B cell (primary cell): Measurements from ENCODE around the gene CATSPER1. TPM values are rescaled to one million over a fixed set of nuclear protein-coding genes. Genes with fewer than 3 reads are reported as not detected.

Experiments
- ATAC-seq: fragments of 200-7000 bp; cut with Tn5 transposase; one replicate; pipeline ENCODE4 v1.10.0; 2021; ENCODE audit warnings: low read depth, mild to moderate bottlenecking, moderate number of reproducible peaks, moderate library complexity
- CTCF ChIA-PET: fragments of 350-600 bp; sonication (Branson Sonifier 250); formaldehyde crosslinking; loops from one replicate; lab custom pipeline; 2021; ENCODE audit warnings: antibody characterized with exemption, inconsistent platforms; lab: Charles Lee
- POLR2A ChIA-PET: fragments of 350-600 bp; sonication (Branson Sonifier 250); formaldehyde crosslinking; loops from one replicate; lab custom pipeline; 2021; ENCODE audit warnings: antibody characterized with exemption; lab: Charles Lee
- DNase-seq: peaks from one replicate; pipeline ENCODE4 v3.0.0; 2013
- H2AFZ ChIP-seq: 2 replicates; pipeline ENCODE4 v1.6.1; 2012; ENCODE audit warnings: mild to moderate bottlenecking, low read depth, low read length; ENCODE audit not compliant: insufficient read depth, poor library complexity, severe bottlenecking
- H3K27ac ChIP-seq, 2 donors: 1 replicate in 1 of 2; 2 replicates in 1 of 2; pipeline ENCODE4 v1.5.1; 2012 to 2013; ENCODE audit warnings: low read length in 2 of 2, mild to moderate bottlenecking in 2 of 2, moderate library complexity in 1 of 2
- H3K27me3 ChIP-seq, 4 experiments: fragments of 200-600 bp in 1 of 4; sonication (generic) in 1 of 4; replicated peaks in 1 of 4; 1 replicate in 2 of 4; 2 replicates in 2 of 4; pipeline versions ENCODE4 v1.6.1 to v1.7.0; 2013 to 2016; ENCODE audit warnings: low read length in 3 of 4, mild to moderate bottlenecking in 2 of 4, mixed read lengths in 1 of 4, moderate library complexity in 1 of 4; ENCODE audit not compliant: insufficient read depth in 4 of 4, control insufficient read depth in 3 of 4; ENCODE audit errors: control extremely low read depth in 1 of 4
- H3K36me3 ChIP-seq, 2 experiments: replicated peaks in 1 of 2; 1 replicate in 1 of 2; 2 replicates in 1 of 2; pipeline versions ENCODE4 v1.6.1 to v1.7.1; 2013; ENCODE audit warnings: low read length in 1 of 2; ENCODE audit not compliant: insufficient read depth in 2 of 2, control insufficient read depth in 1 of 2; ENCODE audit errors: control extremely low read depth in 1 of 2, extremely low read depth in 1 of 2
- H3K4me1 ChIP-seq, 2 donors: fragments of 200-600 bp in 1 of 2; sonication (generic) in 1 of 2; 1 replicate in 1 of 2; 2 replicates in 1 of 2; pipeline versions ENCODE4 v1.5.1 to v1.6.1; 2013 to 2017; ENCODE audit warnings: low read length in 2 of 2; ENCODE audit not compliant: control insufficient read depth in 2 of 2, insufficient read depth in 2 of 2
- H3K4me2 ChIP-seq: replicated peaks from 2 replicates; pipeline ENCODE3; 2012; ENCODE audit warnings: mild to moderate bottlenecking, low read depth, low read length; ENCODE audit not compliant: poor library complexity, severe bottlenecking
- H3K4me3 ChIP-seq, 5 experiments: fragments of 200-600 bp in 1 of 5; sonication (generic) in 1 of 5; 1 replicate in 3 of 5; 2 replicates in 2 of 5; pipeline versions ENCODE4 v1.5.1 to v1.7.0; 2011 to 2016; ENCODE audit warnings: low read length in 4 of 5, mild to moderate bottlenecking in 4 of 5, low read depth in 2 of 5, control low read depth in 1 of 5, moderate library complexity in 1 of 5; ENCODE audit not compliant: insufficient read depth in 1 of 5; ENCODE audit errors: control extremely low read depth in 1 of 5, extremely low read depth in 1 of 5
- H3K79me2 ChIP-seq: fragments of 200-600 bp; sonication (generic); one replicate; pipeline ENCODE4 v1.6.0; 2016; ENCODE audit warnings: low read length; ENCODE audit not compliant: control insufficient read depth, insufficient read depth
- H3K9ac ChIP-seq: fragments of 200-600 bp; sonication (generic); 2 replicates; pipeline ENCODE4 v1.6.1; 2017; ENCODE audit warnings: mild to moderate bottlenecking, low read length, moderate library complexity
- H3K9me3 ChIP-seq, 3 donors: one replicate each; pipeline versions ENCODE4 v1.6.1 to v1.7.1; 2013; ENCODE audit warnings: low read length in 2 of 3; ENCODE audit not compliant: control insufficient read depth in 2 of 3, insufficient read depth in 1 of 3; ENCODE audit errors: control extremely low read depth in 1 of 3
- H4K20me1 ChIP-seq: 2 replicates; pipeline ENCODE4 v1.6.0; 2012; ENCODE audit warnings: mild to moderate bottlenecking, low read length; ENCODE audit not compliant: insufficient read depth, control insufficient read depth, poor library complexity, severe bottlenecking
- H3K27ac Mint-ChIP-seq: one replicate; pipeline ENCODE4 v1.8.0; 2021; ENCODE audit warnings: mixed read lengths
- H3K27me3 Mint-ChIP-seq: one replicate; pipeline ENCODE4 v1.8.0; 2021; ENCODE audit warnings: mixed read lengths
- H3K4me1 Mint-ChIP-seq: one replicate; pipeline ENCODE4 v1.8.0; 2021; ENCODE audit warnings: mixed read lengths
- H3K4me3 Mint-ChIP-seq: one replicate; pipeline ENCODE4 v1.8.0; 2021; ENCODE audit warnings: mixed read lengths
- H3K9me3 Mint-ChIP-seq: one replicate; pipeline ENCODE4 v1.8.0; 2022; ENCODE audit warnings: mixed read lengths; ENCODE audit not compliant: insufficient read depth
- EZH2 ChIP-seq: IDR thresholded peaks from 2 replicates; pipeline ENCODE4 v1.6.1; 2012; ENCODE audit warnings: borderline replicate concordance, low read depth, mild to moderate bottlenecking, moderate library complexity, low read length; ENCODE audit not compliant: insufficient read depth, poor library complexity, severe bottlenecking
- WGBS: methylation state at CpG from one replicate; pipeline ENCODE4 v1.1.5; 2013; ENCODE audit warnings: missing lambda C conversion rate; ENCODE audit not compliant: insufficient coverage; 5-methylcytosine and 5-hydroxymethylcytosine counted together
- intact Hi-C: fragments of 100-400 bp; cut with micrococcal nuclease; formaldehyde crosslinking; loops from one replicate; pipeline ENCODE4 v1.10.0; 2022
- polyA plus RNA-seq: library from polyadenylated mRNA; depleted of rRNA; stranded (reverse); fragments of >200 nt; gene quantifications from 2 replicates; pipeline ENCODE4 v1.2.3, GENCODE V29; 2012
- total RNA-seq, 2 donors: library from RNA; stranded (reverse); fragments of 120-200 nt in 1 of 2; gene quantifications; 1 replicate in 1 of 2; 2 replicates in 1 of 2; pipeline versions ENCODE4 v1.2.3 to v1.2.4, GENCODE V29; 2013 to 2022
- TF ChIP-seq, protein P1 (sequence below): fragments of 200-600 bp; IDR thresholded peaks from one replicate; pipeline ENCODE4 v1.8.0; 2022; ENCODE audit warnings: antibody characterized with exemption, mild to moderate bottlenecking

Gene CATSPER1
- total and polyA plus RNA-seq, 2 donors (not counting 1 experiment from before 2014, with no cell fraction given): not detected

- peaks cover 79% of the 10 kb centered on the region for H3K79me2 ChIP-seq
- ChIA-PET CTCF (interaction anchor here (0.7 to 8.0 kb wide), 5 partner anchors 11 to 196 kb away, joined by 3 to 78 read pairs (median 6); partner anchors contain the start of genes MUS81 and PACS1), POLR2A (interaction anchor here (0.7 kb wide), 2 partner anchors 11 to 345 kb away, joined by 3 to 8 read pairs; no protein-coding TSS in a partner anchor)
- peaks cover 9 to 20% of the 10 kb centered on the region in 2 donors for H3K4me1 ChIP-seq
- no peak overlapping the region for H3K4me3 ChIP-seq
- 97% methylated on average over 7 of the region's 7 CpGs for WGBS
- Mint-ChIP-seq H3K4me1 (peaks cover 29% of the 10 kb centered on the region), H3K27ac (no peak overlapping the region), H3K4me3 (no peak overlapping the region), H3K27me3 (no peaks in the 10 kb centered on the region), H3K9me3 (no peaks in the 10 kb centered on the region)
- DNase-seq (no peak), ATAC-seq (no peak)
- peaks cover 44% of the 10 kb centered on the region for H4K20me1 ChIP-seq
- intact Hi-C loops: no loop called here
- H3K9ac ChIP-seq: no peak overlapping the region
- no peak overlapping the region for H3K4me2 ChIP-seq
- H3K36me3 ChIP-seq: peaks cover 0 to 74% of the 10 kb centered on the region in 2 experiments
- H2AFZ ChIP-seq: no peak overlapping the region
- no peak overlapping the region for H3K27ac ChIP-seq
- no peaks in the 10 kb centered on the region for H3K9me3 ChIP-seq
- no peak for TF ChIP-seq EZH2
- TF ChIP-seq, protein P1, sequence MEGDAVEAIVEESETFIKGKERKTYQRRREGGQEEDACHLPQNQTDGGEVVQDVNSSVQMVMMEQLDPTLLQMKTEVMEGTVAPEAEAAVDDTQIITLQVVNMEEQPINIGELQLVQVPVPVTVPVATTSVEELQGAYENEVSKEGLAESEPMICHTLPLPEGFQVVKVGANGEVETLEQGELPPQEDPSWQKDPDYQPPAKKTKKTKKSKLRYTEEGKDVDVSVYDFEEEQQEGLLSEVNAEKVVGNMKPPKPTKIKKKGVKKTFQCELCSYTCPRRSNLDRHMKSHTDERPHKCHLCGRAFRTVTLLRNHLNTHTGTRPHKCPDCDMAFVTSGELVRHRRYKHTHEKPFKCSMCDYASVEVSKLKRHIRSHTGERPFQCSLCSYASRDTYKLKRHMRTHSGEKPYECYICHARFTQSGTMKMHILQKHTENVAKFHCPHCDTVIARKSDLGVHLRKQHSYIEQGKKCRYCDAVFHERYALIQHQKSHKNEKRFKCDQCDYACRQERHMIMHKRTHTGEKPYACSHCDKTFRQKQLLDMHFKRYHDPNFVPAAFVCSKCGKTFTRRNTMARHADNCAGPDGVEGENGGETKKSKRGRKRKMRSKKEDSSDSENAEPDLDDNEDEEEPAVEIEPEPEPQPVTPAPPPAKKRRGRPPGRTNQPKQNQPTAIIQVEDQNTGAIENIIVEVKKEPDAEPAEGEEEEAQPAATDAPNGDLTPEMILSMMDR: no peak
- H3K27me3 ChIP-seq: no peaks in the 10 kb centered on the region
Measured at GRCh38 chr11:66056501-66056900, 30.2 kb upstream of the CATSPER1 start.

DNA sequence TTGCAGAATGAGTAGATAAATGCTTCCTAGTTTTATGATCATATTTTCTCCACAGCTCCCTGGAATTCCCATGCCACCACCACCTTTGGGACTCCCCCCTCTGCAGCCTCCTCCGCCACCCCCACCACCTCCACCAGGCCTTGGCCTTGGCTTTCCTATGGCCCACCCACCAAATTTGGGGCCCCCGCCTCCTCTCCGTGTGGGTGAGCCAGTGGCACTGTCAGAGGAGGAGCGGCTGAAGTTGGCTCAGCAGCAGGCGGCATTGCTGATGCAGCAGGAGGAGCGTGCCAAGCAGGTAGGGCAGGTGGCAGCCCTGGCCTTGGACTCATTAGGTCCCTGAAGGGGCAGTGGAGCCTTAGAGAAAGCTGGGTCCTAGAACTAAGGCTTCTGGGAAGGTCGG lies 28.7 kb upstream of the CATSPER1 start:
- Histone ChIP-seq H3K4me3 (no peak overlapping the region), H3K36me3 (peaks cover 0 to 59% of the 10 kb centered on the region in 2 experiments), H3K27ac (no peak overlapping the region), H2AFZ (no peak overlapping the region), H3K4me1 (peaks cover 15 to 21% of the 10 kb centered on the region in 2 donors), H3K9me3 (no peaks in the 10 kb centered on the region), H3K9ac (no peak overlapping the region), H4K20me1 (peaks cover 44% of the 10 kb centered on the region), H3K79me2 (peaks cover 81% of the 10 kb centered on the region), H3K4me2 (no peak overlapping the region), H3K27me3 (no peaks in the 10 kb centered on the region)
- Mint-ChIP-seq H3K27ac (no peak overlapping the region), H3K4me3 (no peak overlapping the region), H3K4me1 (peaks cover 25% of the 10 kb centered on the region), H3K27me3 (no peaks in the 10 kb centered on the region), H3K9me3 (no peaks in the 10 kb centered on the region)
- intact Hi-C loops: no loop called here
- ATAC-seq (no peak), DNase-seq (no peak)
- ChIA-PET CTCF (interaction anchor here (2.1 to 8.0 kb wide), 3 partner anchors 10 to 81 kb away, joined by 8 to 78 read pairs (median 10); partner anchors contain the start of gene PACS1), POLR2A (no interaction called here)
- 95% methylated on average over 7 of the region's 7 CpGs for WGBS
- TF ChIP-seq EZH2: no peak
- TF ChIP-seq, protein P1: no peak
